C4-2B (cell line): ENCODE measurements around the gene BRD8.

Source experiments
- CTCF ChIP-seq: fragments of 450-650 bp; conservative IDR thresholded peaks from 2 replicates; pipeline ENCODE4 v1.5.1; 2017; ENCODE audit warnings: mild to moderate bottlenecking
- ZFX ChIP-seq: fragments of 450-650 bp; IDR thresholded peaks from 2 replicates; pipeline ENCODE4 v1.6.1; 2017

- TF ChIP-seq CTCF (no peak), ZFX (no peak)
Observed at GRCh38 chr5:138111181-138111580, 67.2 kb downstream of the BRD8 start.
